RWPE1 (cell line): ENCODE data around the gene ARFGAP1.

Experiments used
- CTCF ChIA-PET: fragments of 350-600 bp; sonication (Branson Sonifier 250); formaldehyde crosslinking; extraction: SDS; loops from one replicate; lab custom pipeline; 2021; lab: Yijun Ruan, JAX
- POLR2A ChIA-PET: fragments of 400-600 bp; formaldehyde crosslinking; extraction: SDS; loops from one replicate; lab custom pipeline; 2020; ENCODE audit warnings: antibody characterized with exemption; ENCODE audit not compliant: low non-redundant PET; lab: Yijun Ruan, JAX
- DNase-seq: peaks from one replicate; pipeline ENCODE4 v3.0.0; 2012; ENCODE audit warnings: low spot score
- H3K27ac ChIP-seq: fragments of 450-650 bp; 2 replicates; pipeline ENCODE4 v1.5.1; 2017
- CTCF ChIP-seq: fragments of 450-650 bp; conservative IDR thresholded peaks from 2 replicates; pipeline ENCODE4 v1.5.1; 2017; ENCODE audit warnings: low read depth, mild to moderate bottlenecking

Gene ARFGAP1

GRCh38 chr20:63285636-63286615, 13.3 kb downstream of the ARFGAP1 start:
- TF ChIP-seq CTCF = no peak
- POLR2A ChIA-PET = no interaction called here
- DNase-seq = no peak
- H3K27ac ChIP-seq = no peak overlapping the region
- CTCF ChIA-PET = interaction anchor here (0.6 to 2.7 kb wide), 4 partner anchors 10 to 97 kb away, joined by 3 to 11 read pairs (median 5); no protein-coding TSS in a partner anchor

DNA sequence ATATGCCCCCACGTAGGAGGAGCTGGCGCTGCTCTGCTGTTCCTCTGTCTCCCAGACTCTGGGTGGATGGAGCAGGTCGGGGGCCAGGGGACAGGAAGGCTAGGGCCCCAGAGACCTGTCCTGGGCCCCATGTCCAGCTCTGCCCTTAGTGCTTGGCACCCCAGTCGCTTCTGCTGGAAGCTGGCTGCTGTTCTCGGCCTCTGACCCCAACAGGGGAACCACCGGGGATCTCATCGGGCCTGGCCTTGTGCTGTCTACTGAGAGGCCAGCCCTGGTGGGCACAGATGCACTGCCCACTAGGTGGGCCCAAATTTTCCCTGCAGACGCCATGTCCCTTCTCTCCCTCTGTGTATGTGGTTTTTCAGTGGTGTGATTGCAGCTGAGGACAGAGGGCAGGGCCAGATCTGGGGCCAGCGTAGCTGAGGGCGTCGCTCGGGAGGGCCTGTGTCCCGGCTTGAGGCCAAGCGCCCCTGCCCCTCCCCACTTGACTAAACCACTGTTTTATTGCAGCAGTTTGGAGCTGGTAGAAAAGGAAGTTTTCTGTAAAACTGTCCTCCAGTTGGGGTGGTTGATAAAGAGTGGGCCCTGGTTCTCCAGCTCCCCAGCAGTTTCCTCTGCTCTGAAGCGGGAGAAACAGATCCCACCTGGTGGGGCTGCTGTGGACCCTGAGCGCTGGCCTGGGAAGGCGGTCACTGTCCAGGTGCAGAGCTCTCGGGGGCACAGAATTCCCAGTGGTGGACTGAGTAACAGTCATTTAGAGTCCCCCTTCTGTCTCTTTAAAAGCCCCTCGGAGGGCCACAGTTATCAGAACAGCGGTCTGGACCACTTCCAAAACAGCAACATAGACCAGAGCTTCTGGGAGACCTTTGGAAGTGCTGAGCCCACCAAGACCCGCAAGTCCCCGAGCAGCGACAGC, 14.4 kb downstream of the ARFGAP1 start:
- POLR2A ChIA-PET = no interaction called here
- no peak for DNase-seq
- no peak for TF ChIP-seq CTCF
- CTCF ChIA-PET = interaction anchor here (0.7 to 3.4 kb wide), 7 partner anchors 9 to 72 kb away, joined by 3 to 12 read pairs (median 5); no protein-coding TSS in a partner anchor
- H3K27ac ChIP-seq = peak overlapping the region; percentile 19

DNA sequence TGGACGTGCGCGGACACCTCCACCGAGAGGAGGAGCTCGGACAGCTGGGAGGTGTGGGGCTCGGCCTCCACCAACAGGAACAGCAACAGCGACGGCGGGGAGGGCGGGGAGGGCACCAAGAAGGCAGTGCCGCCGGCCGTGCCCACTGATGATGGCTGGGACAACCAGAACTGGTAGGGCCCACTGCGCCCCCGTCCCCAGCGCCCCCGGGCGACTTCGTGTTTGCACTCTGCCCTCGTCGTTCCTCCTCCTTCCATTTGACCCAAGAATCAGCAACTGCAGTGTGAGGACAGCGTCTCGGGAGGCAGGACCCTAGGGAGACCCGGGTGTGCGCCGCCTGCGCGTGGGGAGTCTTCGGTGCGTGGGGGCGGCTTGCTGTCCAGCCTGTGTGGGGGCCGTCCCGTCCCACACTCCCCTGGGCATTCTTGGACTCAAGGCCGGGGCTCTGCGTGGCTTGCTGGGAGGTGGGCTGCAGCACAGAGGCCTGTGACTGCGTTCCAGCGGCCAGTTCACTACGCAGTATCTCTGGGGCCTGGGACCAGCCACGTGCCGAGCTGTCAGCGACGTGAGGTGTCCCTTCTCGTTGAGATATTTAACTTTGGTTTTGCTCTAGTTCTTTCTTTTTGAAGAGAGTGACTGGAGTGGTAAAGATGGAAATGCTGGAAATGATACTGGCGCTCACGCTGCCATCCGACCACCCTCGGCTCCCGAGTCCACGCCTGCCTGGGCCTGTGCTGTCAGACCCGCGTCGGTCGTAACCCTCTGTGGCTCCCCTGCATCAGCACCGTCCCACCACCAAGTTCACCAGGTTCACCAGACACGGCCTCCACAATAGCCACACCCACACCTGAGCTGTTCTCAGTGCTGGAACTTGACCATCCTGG, 15.3 kb downstream of the ARFGAP1 start:
- ChIA-PET POLR2A (interaction anchor here (0.5 kb wide), 1 partner anchor 1125 kb away, joined by 3 read pairs; no protein-coding TSS in a partner anchor), CTCF (interaction anchor here (0.7 to 3.4 kb wide), 4 partner anchors 11 to 65 kb away, joined by 3 to 12 read pairs (median 5); no protein-coding TSS in a partner anchor)
- peak overlapping the region; percentile 19 for H3K27ac ChIP-seq
- DNase-seq = no peak
- TF ChIP-seq CTCF = no peak

- POLR2A ChIA-PET = interaction anchor here (0.5 kb wide), 1 partner anchor 1125 kb away, joined by 3 read pairs; no protein-coding TSS in a partner anchor
- no peak for DNase-seq
Measured at GRCh38 chr20:63288581-63289251, 16.1 kb downstream of the ARFGAP1 start.

More at GRCh38 chr20:63288581-63289251, 16.1 kb downstream of the ARFGAP1 start:
- CTCF ChIA-PET = interaction anchor here (0.7 to 3.4 kb wide), 5 partner anchors 12 to 373 kb away, joined by 3 to 12 read pairs (median 5); no protein-coding TSS in a partner anchor
- no peak for TF ChIP-seq CTCF
- peak overlapping the region; percentile 19; the same call in 1 of the 2 replicates for H3K27ac ChIP-seq
